GM18507 (cell line): Measurements from ENCODE around the gene C8A.

ENCODE experiments used
- DNase-seq: peaks from one replicate; pipeline ENCODE4 v3.0.0; 2011; ENCODE audit warnings: low read depth; ENCODE audit not compliant: insufficient read length; ENCODE audit errors: extremely low spot score
- FAIRE-seq: peaks from 2 replicates; lab custom pipeline; 2011; peaks lifted over from hg19 to GRCh38; lab: Jason Lieb, UNC

Gene C8A

GRCh38 chr1:56874689-56875088, 20.1 kb downstream of the C8A start:
- DNase-seq (no peak), FAIRE-seq (no peak)

DNA sequence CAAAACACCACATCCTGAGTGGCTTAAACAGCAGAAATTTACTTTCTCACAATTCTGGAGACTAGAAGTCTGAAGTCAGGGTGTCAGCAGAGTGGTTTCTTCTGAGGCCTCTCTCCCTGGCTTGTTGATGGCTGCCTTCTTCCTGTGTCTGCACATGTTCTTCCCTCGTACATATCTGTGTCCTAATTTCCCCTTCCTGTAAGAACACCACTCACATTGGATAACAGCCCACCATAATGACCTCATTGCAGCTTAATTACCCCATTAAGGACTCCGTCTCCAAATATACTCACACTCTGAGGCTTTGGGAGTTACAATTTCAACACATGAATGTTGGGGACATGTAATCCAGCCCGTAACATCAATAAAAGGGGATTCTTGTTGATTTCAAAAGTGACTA, 23.4 kb downstream of the C8A start:
- DNase-seq (no peak), FAIRE-seq (no peak)

DNA sequence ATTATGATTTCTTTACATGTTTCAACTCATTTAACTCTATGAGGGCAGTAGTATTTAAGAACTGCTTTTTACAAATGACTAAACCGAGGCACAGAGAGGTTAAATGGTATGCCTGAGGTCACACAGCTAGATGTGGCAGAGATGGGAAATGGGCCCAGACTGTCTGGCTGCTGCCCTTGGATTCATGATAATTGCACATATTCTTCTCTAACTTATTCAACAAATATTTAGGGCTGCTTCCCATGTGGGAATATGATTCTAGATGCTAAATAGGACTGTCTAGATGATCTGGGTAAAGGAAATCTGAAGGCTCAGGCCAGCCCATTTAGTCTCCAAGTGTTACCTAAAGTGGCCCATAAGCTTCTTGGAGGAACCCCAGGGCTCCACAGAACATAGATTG, 26.2 kb downstream of the C8A start:
- no peak for DNase-seq
- FAIRE-seq = no peak

GRCh38 chr1:56881417-56881816, 26.8 kb downstream of the C8A start:
- DNase-seq (no peak), FAIRE-seq (no peak)

DNA sequence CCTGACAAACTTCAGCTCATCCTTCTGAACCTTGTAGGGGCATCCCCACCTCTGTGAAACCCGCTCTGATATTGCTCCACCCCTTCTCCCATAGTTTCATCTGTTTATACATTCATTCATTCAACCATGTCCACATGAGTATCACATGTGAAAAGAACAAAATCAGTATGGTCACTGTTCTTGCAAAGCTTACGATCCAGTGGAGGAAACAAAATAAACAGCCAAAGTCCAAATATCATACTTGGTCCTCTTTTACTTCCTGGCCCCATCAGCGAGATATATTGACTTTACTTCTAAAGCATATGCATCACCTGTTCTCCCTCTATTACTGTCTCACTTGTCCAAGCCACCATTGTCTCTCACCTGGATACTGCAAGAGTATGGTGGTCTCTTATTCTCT, 35.6 kb downstream of the C8A start:
- no peak for FAIRE-seq
- DNase-seq = no peak

DNA sequence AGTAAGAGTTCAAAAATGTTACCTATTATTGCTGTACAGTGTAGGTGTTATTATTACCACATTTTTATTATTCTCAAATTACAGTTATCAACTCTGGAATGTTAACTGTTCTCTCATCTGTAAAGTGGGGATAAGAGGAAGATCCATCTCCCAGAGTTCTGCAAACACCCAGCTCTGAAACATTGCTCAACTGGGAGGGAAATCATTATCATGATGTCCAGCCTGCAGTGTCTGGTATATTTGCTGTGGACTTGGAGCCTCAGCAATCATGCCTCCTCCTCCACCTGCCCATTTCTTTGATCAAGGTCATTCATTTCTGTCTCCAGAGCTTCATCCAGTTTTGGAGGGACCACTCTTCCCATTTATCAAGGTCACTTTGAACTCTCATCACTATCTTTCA, 39.4 kb downstream of the C8A start:
- DNase-seq = no peak

GRCh38 chr1:56897150-56898004, 42.8 kb downstream of the C8A start:
- DNase-seq = no peak
- no peak for FAIRE-seq

More for the DNA sequence above, 39.4 kb downstream of the C8A start:
- FAIRE-seq = no peak

DNA sequence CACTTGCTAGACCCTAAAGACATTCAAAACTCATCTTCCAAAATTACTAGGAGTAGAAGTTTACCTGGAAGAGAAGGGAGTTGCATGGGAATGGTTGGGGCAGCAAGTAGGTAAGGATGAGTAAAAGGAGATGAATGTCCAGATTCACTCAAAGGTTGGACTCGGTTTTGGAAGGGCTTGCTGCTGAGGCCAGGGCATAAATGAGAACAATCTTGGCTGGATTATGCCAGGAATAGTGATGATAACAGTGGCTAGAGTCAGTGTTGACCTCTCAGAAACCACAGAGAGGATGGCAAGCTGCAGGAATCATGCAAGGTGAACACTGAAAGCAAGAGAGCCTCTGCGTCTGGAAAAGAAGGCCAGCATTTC, 43.4 kb downstream of the C8A start:
- no peak for DNase-seq
- no peak for FAIRE-seq

- DNase-seq (no peak), FAIRE-seq (no peak)
Observed at GRCh38 chr1:56898879-56899278, 44.3 kb downstream of the C8A start.

- FAIRE-seq = no peak
Observed at GRCh38 chr1:56901716-56902115, 47.1 kb downstream of the C8A start.

GRCh38 chr1:56903778-56904177, 49.2 kb downstream of the C8A start:
- FAIRE-seq = no peak
- no peak for DNase-seq

More at GRCh38 chr1:56901716-56902115, 47.1 kb downstream of the C8A start:
- no peak for DNase-seq

- DNase-seq (no peak), FAIRE-seq (no peak)
Observed at GRCh38 chr1:56904663-56905397, 50.2 kb downstream of the C8A start.

DNA sequence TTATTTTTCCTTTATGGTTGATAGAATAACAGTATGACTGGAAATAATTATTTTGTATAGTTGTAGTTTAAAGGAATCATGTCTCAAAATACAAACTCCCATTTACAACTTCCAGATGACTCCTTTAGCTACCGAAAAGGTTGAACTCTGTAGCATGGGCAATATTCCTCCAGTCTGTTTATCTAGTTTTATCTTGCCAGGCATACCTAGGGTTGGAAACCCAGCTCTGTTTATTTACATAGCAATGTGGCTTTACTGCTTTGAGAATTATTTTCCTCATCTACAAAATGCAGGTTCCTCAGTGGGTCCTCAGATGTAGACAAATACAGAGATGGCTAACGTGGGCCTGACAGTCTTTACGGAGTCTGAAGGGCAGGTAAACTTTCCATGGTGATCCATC, 51.1 kb downstream of the C8A start:
- DNase-seq (no peak), FAIRE-seq (no peak)

DNA sequence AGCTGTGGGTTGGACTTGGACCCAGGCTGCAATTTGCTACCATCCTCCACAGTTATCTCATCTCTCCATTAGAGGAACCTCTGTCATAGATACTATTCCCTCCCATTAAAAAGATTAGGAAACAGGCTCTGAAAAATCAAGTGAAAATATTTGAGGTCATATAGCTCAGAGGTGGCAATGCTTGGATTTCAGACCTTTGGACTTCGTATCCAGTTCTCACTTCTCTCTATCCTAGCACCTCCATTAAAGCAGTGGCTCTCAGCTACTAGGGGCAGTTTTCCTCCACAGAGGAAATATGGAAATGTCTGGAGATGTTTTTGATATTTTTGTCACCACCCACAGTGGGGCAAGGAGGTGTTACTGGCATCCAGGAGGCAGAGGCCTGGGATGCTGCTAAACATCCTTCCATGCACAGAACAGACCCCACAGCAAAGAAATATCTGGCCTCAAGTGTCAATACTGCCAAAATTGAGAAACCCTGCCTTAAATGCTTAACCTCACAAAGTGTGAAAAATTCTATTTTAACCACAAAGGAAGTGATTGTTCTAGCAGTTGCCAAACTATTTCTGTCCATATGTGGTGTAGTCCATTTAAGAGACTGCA, 54.1 kb downstream of the C8A start:
- DNase-seq (no peak), FAIRE-seq (no peak)

- no peak for FAIRE-seq
- no peak for DNase-seq
Observed at GRCh38 chr1:56910441-56910985, 55.9 kb downstream of the C8A start.

DNA sequence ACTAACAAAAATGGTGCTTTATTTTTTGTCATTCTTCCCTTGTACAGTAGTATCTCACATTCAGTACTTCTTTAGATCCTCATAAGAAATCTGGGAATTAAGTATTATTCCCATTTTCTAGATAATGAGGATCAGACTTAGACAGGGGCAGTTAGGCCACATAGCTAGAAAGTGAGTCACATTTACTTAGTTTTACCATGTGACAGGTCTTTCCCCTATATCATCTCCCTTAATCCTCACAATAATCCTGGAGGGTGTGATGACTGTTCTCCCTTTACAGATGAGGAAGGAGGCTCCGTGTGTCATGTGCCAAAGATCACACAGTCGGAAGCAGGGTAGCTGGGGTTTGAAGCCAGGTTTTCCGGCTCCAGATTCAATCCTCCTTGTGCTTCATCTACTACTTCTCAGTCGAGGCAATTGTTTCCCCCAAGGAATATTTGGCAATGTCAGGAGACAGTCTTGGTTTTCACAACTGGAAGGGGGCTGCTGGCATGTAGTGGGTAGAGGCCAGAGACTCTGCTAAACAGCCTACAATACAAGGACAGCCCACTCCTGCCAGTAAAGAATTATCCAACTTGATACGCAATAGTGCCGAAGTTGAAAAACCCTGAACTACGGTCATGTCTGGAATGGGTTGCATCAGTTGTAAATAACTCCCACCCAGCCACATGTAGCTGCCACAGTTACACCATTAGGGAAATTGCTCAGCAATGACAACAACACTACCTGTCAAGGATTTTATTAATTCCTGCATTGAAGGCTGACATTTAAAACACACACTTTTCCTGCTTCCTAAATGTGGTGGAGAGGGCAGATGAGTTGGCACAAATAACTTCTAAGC, 56.7 kb downstream of the C8A start:
- FAIRE-seq = no peak
- no peak for DNase-seq

- no peak for FAIRE-seq
Observed at GRCh38 chr1:56912325-56912724, 57.7 kb downstream of the C8A start.

DNA sequence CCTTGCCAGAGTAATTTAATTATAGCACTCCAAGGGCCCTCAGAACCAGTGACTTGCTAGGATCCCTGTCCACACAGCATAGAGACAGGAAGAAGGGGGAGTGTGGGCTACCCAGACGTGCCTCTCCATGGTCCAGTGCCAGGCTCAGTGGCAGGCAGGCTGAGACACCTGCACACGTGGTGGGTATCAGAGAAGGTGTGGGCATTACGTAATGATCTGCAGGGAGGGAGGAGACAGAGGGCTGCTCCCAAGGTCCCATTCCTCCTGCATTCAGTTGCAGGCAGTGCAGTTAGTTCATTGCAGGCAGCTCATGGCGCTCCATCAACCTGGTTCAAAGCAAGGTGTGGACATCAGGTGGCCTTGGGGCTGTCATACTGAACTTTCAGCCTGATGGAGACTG, 61.4 kb downstream of the C8A start:
- DNase-seq (no peak), FAIRE-seq (no peak)

More at GRCh38 chr1:56912325-56912724, 57.7 kb downstream of the C8A start:
- no peak for DNase-seq

DNA sequence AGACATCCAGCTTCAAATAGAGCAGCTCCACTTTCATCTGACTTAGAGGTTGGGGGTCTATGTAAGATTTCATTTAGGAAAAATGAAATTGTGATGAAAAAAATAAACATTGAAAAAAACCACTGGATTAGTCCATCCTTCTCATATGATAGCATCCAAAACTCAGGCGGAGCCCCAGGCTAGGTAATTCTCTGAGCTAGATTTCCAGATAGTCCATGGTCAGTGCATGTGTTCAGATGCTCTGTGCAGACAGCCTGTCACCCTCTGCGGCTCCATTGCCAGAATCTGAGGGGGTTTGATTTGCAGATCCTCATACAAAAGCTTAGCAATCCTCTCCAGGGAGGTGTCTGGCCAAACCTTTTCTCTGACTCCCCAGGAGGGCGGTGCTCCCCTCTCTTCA, 62.0 kb downstream of the C8A start:
- DNase-seq (no peak), FAIRE-seq (no peak)
